SK-N-SH (cell line): Measurements from ENCODE around the gene SLC35E2B. TPM values are rescaled to one million over a fixed set of nuclear protein-coding genes. Genes with fewer than 3 reads are reported as not detected.

Source experiments
- CTCF ChIA-PET: fragments of 300-600, 350-600 bp; formaldehyde crosslinking; extraction: SDS; loops from one replicate; lab custom pipeline; 2021; lab: Yijun Ruan, JAX
- POLR2A ChIA-PET: fragments of 350-600 bp; sonication (Branson Sonifier 250); formaldehyde crosslinking; extraction: SDS; loops from one replicate; lab custom pipeline; 2020; ENCODE audit warnings: antibody characterized with exemption, inconsistent platforms; lab: Yijun Ruan, JAX
- DNase-seq: peaks from one replicate; pipeline ENCODE4 v3.0.0; 2012
- H2AFZ ChIP-seq: fragments of 200-600 bp; sonication (generic); 2 replicates; pipeline ENCODE4 v1.8.1; 2016; ENCODE audit warnings: antibody characterized with exemption, mild to moderate bottlenecking, low read depth
- H3F3A ChIP-seq: fragments of 200-600 bp; sonication (generic); replicated peaks from 2 replicates; pipeline ENCODE3; 2016; ENCODE audit warnings: antibody characterized with exemption, mild to moderate bottlenecking; ENCODE audit not compliant: insufficient read depth
- H3K27ac ChIP-seq, 2 experiments: fragments of 200-500 bp in 1 of 2; fragments of 200-600 bp in 1 of 2; sonication (Bioruptor generic) in 1 of 2; sonication (generic), shearing (Covaris generic) in 1 of 2; 2 replicates each; pipeline versions ENCODE4 v1.5.1 to v1.6.1; 2014 to 2016; ENCODE audit warnings: low read depth in 2 of 2, inconsistent platforms in 1 of 2, low read length in 1 of 2, mild to moderate bottlenecking in 1 of 2, mixed read lengths in 1 of 2
- H3K27me3 ChIP-seq: fragments of 200-600 bp; sonication (generic), shearing (Covaris generic); 2 replicates; pipeline ENCODE4 v1.6.1; 2016; ENCODE audit warnings: mixed run types; ENCODE audit not compliant: insufficient read depth
- H3K36me3 ChIP-seq, 2 experiments: fragments of 200-500 bp in 1 of 2; fragments of 200-600 bp in 1 of 2; sonication (Bioruptor generic) in 1 of 2; sonication (generic) in 1 of 2; replicated peaks in 1 of 2; 2 replicates each; pipeline versions ENCODE3 to v1.5.1; 2014 to 2016; ENCODE audit warnings: low read length in 1 of 2, mild to moderate bottlenecking in 1 of 2; ENCODE audit not compliant: insufficient read depth in 2 of 2, control insufficient read depth in 1 of 2
- H3K4me1 ChIP-seq, 2 experiments: fragments of 200-500 bp in 1 of 2; fragments of 200-600 bp in 1 of 2; sonication (Bioruptor generic) in 1 of 2; sonication (generic), shearing (Covaris generic) in 1 of 2; 2 replicates each; pipeline versions ENCODE4 v1.5.1 to v1.6.1; 2014 to 2016; ENCODE audit warnings: low read depth in 1 of 2, low read length in 1 of 2, mixed run types in 1 of 2; ENCODE audit not compliant: insufficient read depth in 2 of 2, control insufficient read depth in 1 of 2
- H3K4me2 ChIP-seq: fragments of 200-600 bp; sonication (generic), shearing (Covaris generic); 2 replicates; pipeline ENCODE4 v1.6.1; 2017; ENCODE audit warnings: mixed run types
- H3K4me3 ChIP-seq, 2 experiments: fragments of 200-500 bp in 1 of 2; fragments of 200-600 bp in 1 of 2; sonication (Bioruptor generic) in 1 of 2; sonication (generic), shearing (Covaris generic) in 1 of 2; 2 replicates each; pipeline versions ENCODE4 v1.5.1 to v1.8.1; 2014 to 2016; ENCODE audit warnings: low read depth in 2 of 2, inconsistent platforms in 1 of 2, low read length in 1 of 2, mild to moderate bottlenecking in 1 of 2, mixed read lengths in 1 of 2, moderate library complexity in 1 of 2
- H3K79me2 ChIP-seq: fragments of 200-600 bp; sonication (generic); 2 replicates; pipeline ENCODE4 v1.8.1; 2017; ENCODE audit warnings: mild to moderate bottlenecking; ENCODE audit not compliant: insufficient read depth
- H3K9ac ChIP-seq: fragments of 200-600 bp; sonication (generic); 2 replicates; pipeline ENCODE4 v1.6.1; 2017; ENCODE audit warnings: mixed run types
- H3K9me2 ChIP-seq: fragments of 200-600 bp; sonication (generic); 2 replicates; pipeline ENCODE4 v1.6.1; 2017; ENCODE audit warnings: mixed run types
- H3K9me3 ChIP-seq: fragments of 200-600 bp; sonication (generic); 2 replicates; pipeline ENCODE4 v1.6.1; 2017; ENCODE audit warnings: mixed run types, mild to moderate bottlenecking, moderate library complexity
- H4K20me1 ChIP-seq: fragments of 200-600 bp; sonication (generic); 2 replicates; pipeline ENCODE4 v1.6.1; 2017; ENCODE audit warnings: mild to moderate bottlenecking, mixed run types; ENCODE audit not compliant: insufficient read depth
- EZH2phosphoT487 ChIP-seq: fragments of 200-600 bp; sonication (generic); IDR thresholded peaks from 2 replicates; pipeline ENCODE4 v1.6.1; 2017; ENCODE audit warnings: low read depth, mixed run types, mild to moderate bottlenecking, antibody characterized with exemption, moderate library complexity, borderline replicate concordance
- GATA2 ChIP-seq: sonication (generic); formaldehyde crosslinking; IDR thresholded peaks from 2 replicates; pipeline ENCODE4 v1.5.0; 2020; ENCODE audit warnings: mild to moderate bottlenecking, missing genetic modification reagents
- MXI1 ChIP-seq: IDR thresholded peaks from 2 replicates; pipeline ENCODE4 v1.6.1; 2012; ENCODE audit warnings: mild to moderate bottlenecking, low read depth, low read length, improper control_type of control experiment
- NFIC ChIP-seq: IDR thresholded peaks from 2 replicates; pipeline ENCODE4 v1.4.0; 2012; ENCODE audit warnings: borderline replicate concordance
- POLR2AphosphoS5 ChIP-seq: IDR thresholded peaks from 2 replicates; pipeline ENCODE4 v1.6.1; 2012; ENCODE audit warnings: low read depth, low read length
- RAD21 ChIP-seq: IDR thresholded peaks from 2 replicates; pipeline ENCODE4 v1.6.1; 2012; ENCODE audit warnings: mild to moderate bottlenecking, low read length
- RCOR1 ChIP-seq: fragments of 150-350 bp; IDR thresholded peaks from 2 replicates; pipeline ENCODE4 v1.6.1; 2017; ENCODE audit warnings: antibody characterized with exemption, low read length
- SIN3A ChIP-seq: IDR thresholded peaks from 2 replicates; pipeline ENCODE4 v1.6.1; 2012; ENCODE audit warnings: low read depth, mild to moderate bottlenecking, low read length, moderate library complexity, borderline replicate concordance
- SMC3 ChIP-seq: IDR thresholded peaks from 2 replicates; pipeline ENCODE4 v1.6.1; 2012; ENCODE audit warnings: low read depth, low read length, improper control_type of control experiment
- TEAD4 ChIP-seq: IDR thresholded peaks from 2 replicates; pipeline ENCODE4 v1.4.0; 2012; ENCODE audit warnings: mild to moderate bottlenecking, borderline replicate concordance; ENCODE audit not compliant: insufficient read depth
- WGBS: methylation state at CpG from one replicate; pipeline ENCODE4 v1.1.6; 2017; ENCODE audit warnings: low lambda C conversion rate; 5-methylcytosine and 5-hydroxymethylcytosine counted together
- polyA plus RNA-seq, 3 experiments: library from polyadenylated mRNA; depleted of rRNA; stranded (reverse); fragments of >200 nt; gene quantifications; 2 replicates each; pipeline ENCODE4 v1.2.3, GENCODE V29; 2012
- TF ChIP-seq, protein P1 (sequence below): IDR thresholded peaks from 2 replicates; pipeline ENCODE4; 2012
- TF ChIP-seq, protein P2 (sequence below): IDR thresholded peaks from 2 replicates; pipeline ENCODE4 v1.4.0; 2012; ENCODE audit warnings: low read depth, borderline replicate concordance

SLC35E2B gene
- polyA plus RNA-seq, 1 of the 3 experiments (the other 2 are of a cell fraction): 20.5 TPM

DNA sequence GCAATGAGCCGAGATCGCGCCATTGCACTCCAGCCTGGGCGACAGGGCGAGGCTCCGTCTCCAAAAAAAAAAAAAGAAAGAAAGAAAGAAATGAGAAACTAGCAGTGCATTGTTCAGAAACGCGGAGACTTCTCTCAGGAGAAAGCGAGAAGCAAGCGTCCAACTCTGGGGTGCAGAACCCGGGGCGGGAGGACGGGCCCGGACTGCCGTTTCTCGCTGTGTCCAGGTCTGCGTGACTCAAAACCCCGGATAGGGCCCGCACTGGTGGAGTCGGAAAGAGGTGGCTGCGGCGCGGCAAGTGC lies 77.7 kb downstream of the SLC35E2B start:
- H3K4me2 ChIP-seq: peak overlapping the region; percentile 92
- H3K4me3 ChIP-seq: peak overlapping the region; percentile 86 to 88
- TF ChIP-seq SIN3A (no peak), SMC3 (no peak), RAD21 (no peak), NFIC (no peak), MXI1 (peak; percentile 9; the same call in 1 of the 2 replicates), POLR2AphosphoS5 (no peak), TEAD4 (no peak)
- TF ChIP-seq, protein P1, sequence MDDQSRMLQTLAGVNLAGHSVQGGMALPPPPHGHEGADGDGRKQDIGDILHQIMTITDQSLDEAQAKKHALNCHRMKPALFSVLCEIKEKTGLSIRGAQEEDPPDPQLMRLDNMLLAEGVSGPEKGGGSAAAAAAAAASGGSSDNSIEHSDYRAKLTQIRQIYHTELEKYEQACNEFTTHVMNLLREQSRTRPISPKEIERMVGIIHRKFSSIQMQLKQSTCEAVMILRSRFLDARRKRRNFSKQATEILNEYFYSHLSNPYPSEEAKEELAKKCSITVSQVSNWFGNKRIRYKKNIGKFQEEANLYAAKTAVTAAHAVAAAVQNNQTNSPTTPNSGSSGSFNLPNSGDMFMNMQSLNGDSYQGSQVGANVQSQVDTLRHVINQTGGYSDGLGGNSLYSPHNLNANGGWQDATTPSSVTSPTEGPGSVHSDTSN: no peak
- POLR2A ChIA-PET: interaction anchor here (1.5 to 2.0 kb wide), 3 partner anchors 9 to 59 kb away, joined by 3 to 4 read pairs (median 4); no protein-coding TSS in a partner anchor
- peaks cover 10% of the 10 kb centered on the region for H4K20me1 ChIP-seq
- WGBS: 2% methylated on average over 17 of the region's 23 CpGs
- H3F3A ChIP-seq: no peaks in the 10 kb centered on the region
- CTCF ChIA-PET: interaction anchor here (1.0 to 1.4 kb wide), 3 partner anchors 10 to 294 kb away, joined by 3 to 5 read pairs (median 3); no protein-coding TSS in a partner anchor
- H3K9me2 ChIP-seq: no peaks in the 10 kb centered on the region
- H3K27ac ChIP-seq: peak overlapping the region in 1 of 2 experiments; percentile 99; a peak in 1 of 4 replicates
- no peak for DNase-seq
- H3K79me2 ChIP-seq: peaks cover 43% of the 10 kb centered on the region
- H3K36me3 ChIP-seq: peaks cover 3 to 7% of the 10 kb centered on the region in 2 experiments
- H3K4me1 ChIP-seq: peaks cover 0 to 18% of the 10 kb centered on the region in 2 experiments; a peak in 1 of 4 replicates
- H2AFZ ChIP-seq: no peak overlapping the region
- peak overlapping the region; percentile 100; the same call in 1 of the 2 replicates for H3K9ac ChIP-seq
- no peaks in the 10 kb centered on the region for H3K9me3 ChIP-seq
- no peaks in the 10 kb centered on the region for H3K27me3 ChIP-seq

DNA sequence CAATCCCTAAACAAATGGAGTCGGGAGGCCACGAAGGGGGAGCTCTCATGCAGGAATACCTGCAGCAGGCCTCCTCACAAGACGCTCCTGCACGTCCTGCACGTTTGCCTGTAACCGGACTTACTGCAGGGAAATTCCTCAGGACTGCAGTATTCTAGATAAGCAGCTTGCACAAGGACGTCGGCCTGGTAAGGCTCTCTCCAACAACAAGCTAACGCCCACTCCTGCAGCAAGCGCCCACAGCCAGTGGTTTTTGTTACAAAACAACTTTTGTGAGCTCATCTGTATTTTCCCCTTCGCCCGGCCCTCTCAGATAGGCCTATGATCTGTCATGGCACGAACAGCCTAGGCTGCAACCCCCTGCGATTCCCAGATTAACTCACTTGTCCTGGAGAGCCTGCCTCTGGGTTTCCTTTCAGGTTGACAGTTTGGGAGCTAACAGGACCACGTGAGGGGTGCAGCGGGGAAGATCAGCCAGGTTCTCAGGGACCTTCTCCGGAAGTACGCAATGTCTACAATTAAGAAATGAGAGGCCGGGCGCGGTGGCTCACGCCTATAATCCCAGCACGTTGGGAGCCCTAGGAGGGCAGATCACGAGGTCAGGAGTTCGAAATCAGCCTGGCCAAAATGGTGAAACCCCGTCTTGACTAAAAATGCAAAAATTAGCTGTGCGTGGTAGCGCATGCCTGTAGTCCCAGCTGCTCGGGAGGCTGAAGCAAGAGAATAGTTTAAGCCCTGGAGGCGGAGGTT lies 78.2 kb downstream of the SLC35E2B start:
- Histone ChIP-seq H2AFZ (no peak overlapping the region), H3K4me1 (peaks cover 0 to 18% of the 10 kb centered on the region in 2 experiments; a peak in 1 of 4 replicates), H3K79me2 (peaks cover 41% of the 10 kb centered on the region), H3K4me3 (peak overlapping the region; percentile 86 to 88), H3K9me2 (no peaks in the 10 kb centered on the region), H4K20me1 (peaks cover 10% of the 10 kb centered on the region), H3K9ac (peak overlapping the region; percentile 100; the same call in 1 of the 2 replicates), H3K27ac (peak overlapping the region in 1 of 2 experiments; percentile 99; a peak in 1 of 4 replicates), H3K36me3 (peaks cover 3 to 7% of the 10 kb centered on the region in 2 experiments), H3K27me3 (no peaks in the 10 kb centered on the region), H3F3A (no peaks in the 10 kb centered on the region), H3K4me2 (peak overlapping the region; percentile 92), H3K9me3 (no peaks in the 10 kb centered on the region)
- ChIA-PET CTCF (interaction anchor here (0.7 to 1.4 kb wide), 5 partner anchors 10 to 1976 kb away, joined by 3 to 5 read pairs (median 3); no protein-coding TSS in a partner anchor), POLR2A (interaction anchor here (1.5 to 2.0 kb wide), 3 partner anchors 10 to 59 kb away, joined by 3 to 4 read pairs (median 4); no protein-coding TSS in a partner anchor)
- 19% methylated on average over 21 of the region's 30 CpGs for WGBS
- TF ChIP-seq SIN3A (no peak), MXI1 (peak; percentile 55; the same call in 1 of the 2 replicates), EZH2phosphoT487 (no peak), RCOR1 (no peak), GATA2 (CRISPR knock-in tag) (no peak)
- TF ChIP-seq, protein P2, sequence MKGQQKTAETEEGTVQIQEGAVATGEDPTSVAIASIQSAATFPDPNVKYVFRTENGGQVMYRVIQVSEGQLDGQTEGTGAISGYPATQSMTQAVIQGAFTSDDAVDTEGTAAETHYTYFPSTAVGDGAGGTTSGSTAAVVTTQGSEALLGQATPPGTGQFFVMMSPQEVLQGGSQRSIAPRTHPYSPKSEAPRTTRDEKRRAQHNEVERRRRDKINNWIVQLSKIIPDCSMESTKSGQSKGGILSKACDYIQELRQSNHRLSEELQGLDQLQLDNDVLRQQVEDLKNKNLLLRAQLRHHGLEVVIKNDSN: no peak
- no peak for DNase-seq
